GM10847 (cell line): ENCODE data around the gene PLA2G7.

ENCODE experiments used
- POLR2A ChIP-seq: IDR thresholded peaks from 2 replicates; pipeline ENCODE4 v1.6.1; 2011; ENCODE audit not compliant: insufficient read length; ENCODE audit errors: extremely low read depth

PLA2G7 gene

DNA sequence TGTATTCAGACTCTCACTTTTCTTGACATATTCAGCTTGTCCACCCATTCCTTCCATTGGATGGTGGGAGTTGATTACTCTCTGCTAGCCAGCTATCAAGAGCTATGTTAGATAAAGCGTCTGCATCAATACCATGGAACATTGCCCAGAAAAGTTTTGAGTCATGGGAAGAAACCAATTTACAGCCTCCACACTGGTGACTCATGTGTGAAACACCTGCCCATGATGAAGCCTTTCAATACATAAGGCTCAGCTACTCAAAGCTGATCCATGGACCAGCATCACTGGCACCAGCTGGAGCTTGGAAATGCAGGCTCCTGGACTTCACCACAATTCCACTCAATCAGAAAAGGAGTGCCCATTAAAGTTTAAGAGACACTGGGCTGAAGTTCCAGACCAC is 16.1 kb downstream of the PLA2G7 start:
- no peak for TF ChIP-seq POLR2A

DNA sequence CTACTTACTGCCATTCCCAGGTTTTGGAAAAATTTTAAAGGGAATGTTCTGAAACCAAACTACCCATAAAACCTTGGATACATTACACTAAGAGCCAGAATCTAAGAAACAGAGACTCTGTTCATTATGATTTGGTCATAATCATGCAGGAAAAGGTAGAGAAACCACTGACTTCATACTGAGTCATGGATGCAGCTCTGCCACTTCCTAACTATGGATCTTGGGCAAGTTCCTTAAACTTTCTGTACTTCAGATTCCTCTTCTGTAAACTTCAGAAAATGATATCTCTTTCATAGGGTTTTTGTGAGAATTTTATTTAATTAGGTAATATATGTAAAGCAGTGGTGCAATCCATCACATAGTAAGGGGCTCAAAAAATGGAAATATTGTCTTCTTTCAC is 20.0 kb downstream of the PLA2G7 start:
- no peak for TF ChIP-seq POLR2A

DNA sequence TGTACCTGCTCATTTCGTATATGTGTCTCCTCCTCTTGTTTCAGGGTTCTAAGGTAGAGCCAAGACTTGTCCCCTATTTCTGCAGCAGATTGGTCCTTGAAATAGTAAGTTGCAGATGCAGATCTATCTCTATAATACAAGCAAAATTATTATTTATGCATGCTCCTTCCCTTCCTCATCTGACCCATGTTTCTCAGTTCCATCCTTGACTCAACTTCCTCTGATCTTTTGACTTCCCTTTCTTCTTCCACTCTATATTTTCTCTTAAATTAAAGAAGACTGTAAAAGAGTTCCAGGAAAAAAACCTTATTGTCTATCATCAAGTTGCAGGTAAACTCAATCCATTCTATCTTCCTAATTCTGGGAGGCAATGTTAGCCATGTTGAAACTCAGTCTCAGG is 23.7 kb downstream of the PLA2G7 start:
- TF ChIP-seq POLR2A, result no peak

DNA sequence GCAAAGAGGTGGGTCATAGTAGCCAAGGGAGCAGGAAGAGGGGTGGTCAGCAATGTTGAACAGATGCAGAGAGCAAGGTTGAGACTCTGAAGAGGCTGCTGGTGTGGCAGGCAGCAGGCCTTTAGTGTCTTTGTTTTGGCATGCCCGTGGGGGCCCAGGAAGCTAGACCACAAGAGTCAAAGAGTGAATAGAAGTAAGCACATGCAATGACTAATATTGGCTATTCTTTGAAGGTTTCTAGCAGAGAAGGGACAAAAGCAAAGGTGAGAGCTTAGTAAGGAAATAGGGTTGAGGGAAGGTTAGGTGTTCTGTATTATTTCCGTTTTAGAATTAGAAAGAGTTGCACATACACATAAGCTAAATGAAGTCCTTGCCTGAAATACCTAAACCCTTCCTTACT is 28.7 kb downstream of the PLA2G7 start:
- TF ChIP-seq POLR2A, result no peak

DNA sequence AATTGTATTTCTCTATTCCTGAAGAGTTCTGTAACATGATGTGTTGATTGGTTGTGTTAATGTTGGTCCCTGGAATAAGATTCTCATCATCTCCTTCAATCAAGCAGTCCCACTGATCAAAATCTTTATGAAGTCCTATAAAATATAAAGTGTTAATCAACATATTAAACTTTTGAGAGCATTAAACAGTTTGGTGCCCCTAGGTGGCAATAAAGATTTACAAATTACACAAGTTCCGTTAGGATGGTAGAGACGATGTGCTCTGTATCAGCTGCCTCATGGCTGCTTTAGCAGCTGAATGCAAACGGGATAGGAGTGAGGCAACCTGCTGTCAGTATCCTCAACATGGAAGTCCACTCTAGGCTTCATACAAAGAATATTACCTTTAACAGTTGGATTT is 30.6 kb downstream of the PLA2G7 start:
- no peak for TF ChIP-seq POLR2A

DNA sequence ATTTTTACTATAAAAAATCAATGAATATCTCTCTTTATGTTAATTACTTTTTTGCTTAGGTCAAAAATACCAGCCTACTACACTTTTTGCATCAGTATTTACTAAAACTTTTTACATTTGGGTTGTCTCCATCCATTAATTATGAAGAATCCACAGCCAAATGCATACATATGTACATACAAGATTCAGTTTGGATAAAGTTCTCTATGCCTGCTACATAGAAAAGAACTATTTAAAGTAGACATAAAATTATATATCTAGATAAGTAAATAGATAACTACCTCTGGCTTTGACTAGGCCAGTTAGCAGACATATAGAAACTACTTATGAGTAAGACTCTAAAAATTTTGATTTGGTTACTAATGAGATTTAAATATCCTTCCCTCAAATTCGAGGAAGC is 35.2 kb downstream of the PLA2G7 start:
- no peak for TF ChIP-seq POLR2A

DNA sequence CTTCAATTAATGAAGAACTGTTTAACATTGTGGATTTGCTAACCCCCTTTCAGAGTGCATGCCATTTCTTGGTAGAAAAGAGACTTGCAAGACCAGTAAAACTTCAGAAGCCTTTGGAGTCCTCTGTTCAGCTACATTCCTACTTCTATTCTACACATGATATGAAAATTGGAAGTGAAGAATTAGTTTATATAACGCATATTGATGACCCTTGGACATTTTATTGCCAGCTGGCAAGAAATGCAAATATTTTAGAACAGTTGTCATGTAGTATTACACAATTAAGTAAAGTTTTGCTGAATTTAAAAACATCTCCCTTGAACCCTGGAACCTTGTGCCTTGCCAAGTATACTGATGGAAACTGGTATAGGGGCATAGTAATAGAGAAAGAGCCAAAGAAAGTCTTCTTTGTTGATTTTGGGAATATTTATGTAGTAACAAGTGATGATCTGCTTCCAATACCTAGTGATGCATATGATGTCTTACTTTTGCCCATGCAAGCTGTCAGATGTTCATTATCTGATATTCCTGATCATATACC is 44.2 kb downstream of the PLA2G7 start:
- no peak for TF ChIP-seq POLR2A

DNA sequence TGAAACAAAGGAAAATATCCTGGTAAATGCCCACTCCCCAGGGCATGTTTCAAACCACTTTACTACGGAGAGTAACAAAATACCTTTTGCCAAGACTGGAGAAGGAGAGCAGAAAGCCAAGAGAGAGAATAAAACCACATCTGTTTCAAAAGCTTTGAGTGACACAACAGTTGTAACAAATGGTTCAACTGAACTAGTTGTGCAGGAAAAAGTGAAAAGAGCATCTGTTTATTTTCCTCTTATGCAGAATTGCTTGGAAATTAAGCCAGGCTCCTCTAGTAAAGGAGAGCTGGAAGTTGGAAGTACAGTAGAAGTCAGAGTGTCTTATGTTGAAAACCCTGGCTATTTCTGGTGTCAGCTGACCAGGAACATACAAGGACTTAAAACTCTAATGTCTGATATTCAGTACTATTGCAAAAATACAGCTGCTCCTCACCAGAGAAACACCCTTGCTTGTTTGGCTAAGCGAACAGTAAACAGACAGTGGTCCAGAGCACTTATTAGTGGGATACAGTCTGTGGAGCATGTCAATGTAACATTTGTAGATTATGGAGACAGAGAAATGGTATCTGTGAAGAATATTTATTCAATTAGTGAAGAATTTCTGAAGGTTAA is 44.9 kb downstream of the PLA2G7 start:
- no peak for TF ChIP-seq POLR2A

DNA sequence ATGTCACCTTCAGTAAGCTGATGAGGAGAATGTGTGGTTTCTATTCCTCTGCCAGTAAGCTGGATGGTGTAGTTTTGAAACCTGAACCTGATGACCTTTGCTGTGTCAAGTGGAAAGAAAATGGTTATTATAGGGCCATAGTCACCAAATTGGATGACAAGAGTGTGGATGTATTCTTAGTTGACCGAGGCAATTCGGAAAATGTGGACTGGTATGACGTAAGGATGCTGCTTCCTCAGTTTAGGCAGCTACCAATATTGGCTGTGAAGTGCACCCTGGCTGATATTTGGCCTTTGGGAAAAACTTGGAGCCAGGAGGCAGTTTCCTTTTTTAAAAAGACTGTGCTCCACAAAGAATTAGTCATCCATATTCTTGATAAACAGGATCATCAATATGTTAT is 45.5 kb downstream of the PLA2G7 start:
- TF ChIP-seq POLR2A, result no peak

DNA sequence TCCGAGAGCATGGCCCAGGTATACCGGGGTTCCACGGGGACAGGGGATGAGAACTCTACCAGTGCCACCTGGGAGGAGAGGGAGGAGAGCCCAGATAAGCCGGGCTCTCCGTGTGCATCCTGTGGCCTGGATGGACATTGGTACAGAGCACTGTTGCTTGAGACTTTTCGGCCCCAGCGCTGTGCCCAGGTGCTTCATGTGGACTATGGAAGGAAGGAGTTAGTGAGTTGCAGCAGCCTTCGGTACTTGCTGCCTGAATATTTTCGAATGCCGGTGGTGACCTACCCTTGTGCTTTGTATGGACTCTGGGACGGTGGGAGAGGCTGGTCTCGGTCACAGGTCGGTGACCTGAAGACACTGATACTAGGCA is 46.2 kb downstream of the PLA2G7 start:
- TF ChIP-seq POLR2A, result no peak

DNA sequence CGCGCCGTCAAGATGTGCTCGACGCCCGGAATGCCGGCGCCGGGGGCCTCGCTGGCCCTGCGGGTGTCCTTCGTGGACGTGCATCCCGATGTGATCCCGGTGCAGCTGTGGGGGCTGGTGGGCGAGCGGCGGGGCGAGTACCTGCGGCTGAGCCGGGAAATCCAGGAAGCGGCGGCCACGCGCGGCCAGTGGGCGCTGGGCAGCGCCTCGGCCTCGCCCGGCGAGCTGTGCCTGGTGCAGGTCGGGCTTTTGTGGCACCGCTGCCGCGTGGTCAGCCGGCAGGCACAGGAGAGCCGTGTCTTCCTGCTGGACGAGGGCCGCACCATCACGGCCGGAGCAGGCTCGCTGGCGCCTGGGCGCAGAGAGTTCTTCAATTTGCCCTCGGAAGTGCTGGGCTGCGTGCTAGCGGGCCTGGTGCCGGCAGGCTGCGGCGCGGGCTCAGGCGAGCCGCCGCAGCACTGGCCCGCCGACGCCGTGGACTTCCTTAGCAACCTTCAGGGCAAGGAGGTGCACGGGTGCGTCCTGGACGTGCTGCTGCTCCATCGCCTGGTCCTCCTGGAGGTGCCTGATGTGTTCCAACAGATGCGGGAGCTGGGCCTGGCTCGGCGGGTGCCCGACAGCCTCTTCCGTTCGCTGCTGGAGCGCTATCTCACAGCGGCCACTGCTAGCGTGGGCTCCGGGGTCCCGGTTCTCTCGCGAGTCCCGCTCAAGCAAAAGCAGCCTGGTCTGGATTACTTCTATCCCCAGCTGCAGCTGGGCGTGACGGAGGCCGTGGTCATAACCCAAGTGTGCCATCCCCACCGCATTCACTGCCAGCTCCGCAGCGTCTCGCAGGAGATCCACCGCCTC is 46.8 kb downstream of the PLA2G7 start:
- no peak for TF ChIP-seq POLR2A

DNA sequence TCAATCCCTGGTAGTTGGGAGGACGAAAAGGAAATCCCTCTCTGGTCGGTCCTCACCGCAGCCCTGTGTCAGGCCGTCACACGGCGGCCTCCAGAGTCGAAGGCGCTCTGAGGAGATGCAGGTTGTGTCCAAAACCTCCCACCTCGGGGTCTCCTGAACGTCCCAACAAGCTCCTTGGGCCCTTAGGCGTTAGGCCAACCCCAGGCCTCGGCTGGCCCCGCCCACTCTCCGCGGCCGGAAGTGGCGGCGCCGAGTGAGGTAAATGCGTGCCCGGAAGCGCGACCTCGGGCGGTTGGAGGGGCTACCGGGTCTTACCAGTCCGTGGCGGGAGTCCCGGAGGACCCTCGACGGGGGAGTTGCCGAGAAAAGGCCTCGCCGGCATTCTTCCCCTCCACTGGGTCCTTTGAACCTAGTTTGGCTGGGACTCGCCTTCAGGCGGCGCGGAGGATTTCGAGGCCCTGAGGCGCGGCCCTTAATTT is 47.5 kb downstream of the PLA2G7 start, which contains the start of gene TDRD6:
Gene TDRD6 (plus strand): TSS at position 267 of the 479 bp plus-strand sequence. CDS start 244 bp downstream, outside the sequence.
- no peak for TF ChIP-seq POLR2A

DNA sequence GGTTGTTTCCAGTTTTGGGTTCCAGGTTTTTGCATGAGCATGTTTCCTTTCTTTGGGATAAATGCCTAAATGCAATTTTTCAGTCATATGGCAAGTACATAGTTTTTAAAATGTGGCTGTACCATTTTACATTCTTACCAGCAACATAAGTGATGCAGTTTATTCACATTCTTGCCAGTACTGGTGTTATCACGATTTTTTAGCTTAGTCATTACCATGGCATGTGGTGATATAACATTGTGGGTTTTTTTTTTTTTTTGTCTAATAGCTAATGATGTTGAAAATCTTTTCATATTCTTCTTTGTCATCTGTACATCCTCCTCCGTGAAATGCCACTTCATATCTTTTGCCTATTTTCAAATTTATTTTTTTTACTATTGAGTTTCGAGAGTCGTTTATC is 50.4 kb downstream of the PLA2G7 start:
- TF ChIP-seq POLR2A, result no peak

DNA sequence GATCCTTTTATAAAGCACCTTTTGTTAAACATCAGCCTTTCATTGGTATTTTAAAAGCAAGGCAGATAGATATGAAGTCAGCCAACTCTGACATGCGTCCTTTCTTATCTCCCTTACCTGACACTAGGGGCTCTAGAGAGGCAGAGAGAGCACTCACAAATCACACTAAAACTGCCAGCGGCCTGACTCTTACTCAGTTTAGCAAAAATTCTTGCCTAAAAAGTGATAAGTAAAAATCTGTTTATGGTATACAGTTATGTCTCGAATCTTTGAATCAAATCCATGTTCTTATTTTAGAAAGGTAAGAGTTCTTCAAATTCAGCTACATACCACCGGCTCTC is 57.9 kb downstream of the PLA2G7 start:
- no peak for TF ChIP-seq POLR2A

DNA sequence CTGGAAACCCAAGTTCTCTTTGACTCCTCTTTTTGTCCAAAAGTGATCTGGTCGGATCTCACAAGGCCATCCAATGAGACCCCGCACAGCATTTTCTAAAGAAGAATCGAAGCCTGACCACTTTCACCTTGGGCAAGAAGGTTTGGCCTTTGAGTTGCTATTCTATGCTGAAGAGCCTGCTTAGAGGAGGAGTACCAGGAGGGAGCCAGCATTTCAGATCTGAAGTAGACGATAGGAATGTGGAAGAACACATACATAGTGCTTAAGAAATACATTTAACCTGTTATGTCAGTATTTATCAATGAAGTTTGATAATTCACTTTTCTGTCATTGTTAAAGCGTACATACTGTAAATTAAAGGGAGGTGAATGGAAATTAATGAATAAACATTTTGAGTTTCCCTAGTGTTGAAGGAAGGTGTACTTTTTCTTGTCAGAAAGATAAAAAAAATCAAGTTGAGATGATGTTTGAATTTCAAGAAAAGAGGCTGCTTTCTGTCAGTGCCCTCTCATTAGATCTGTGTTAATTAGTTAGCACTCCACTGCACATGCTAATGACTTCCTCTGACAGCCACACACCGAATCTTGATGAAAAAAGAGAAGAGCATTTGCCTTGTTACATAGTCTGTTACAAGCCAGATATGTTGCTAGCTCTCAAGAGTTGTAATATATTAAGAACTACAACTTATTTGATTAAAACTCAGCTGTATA is 58.4 kb downstream of the PLA2G7 start:
- TF ChIP-seq POLR2A, result no peak

DNA sequence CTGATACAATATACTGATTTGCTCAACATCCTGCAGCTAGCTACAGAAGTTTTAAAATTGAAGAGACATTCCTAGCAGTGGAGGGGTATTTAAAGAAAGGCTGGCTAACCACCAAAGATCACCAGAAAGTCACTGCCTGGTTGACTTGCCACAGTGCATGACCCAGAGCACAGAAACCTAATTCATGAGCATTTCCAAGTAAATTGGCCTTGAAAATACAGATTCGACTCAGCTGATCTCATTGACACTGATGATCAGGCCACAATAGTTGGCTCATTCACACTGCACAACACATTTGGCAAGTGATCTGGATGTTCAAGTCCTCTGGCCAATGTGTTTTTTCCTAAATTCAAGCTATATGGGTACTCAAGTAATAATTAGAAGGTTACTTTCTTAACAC is 60.8 kb downstream of the PLA2G7 start:
- TF ChIP-seq POLR2A, result no peak
